Activated naive CD4-positive, alpha-beta T cell treated with Interleukin-2 at 50 U/mL for 16 hours (primary cell): ENCODE measurements around the gene F12.
A peak's percentile ranks its signal among the peaks of the same experiment; 100 is the strongest.
"Not testable (repeated sequence)": the region's sequence is repeated elsewhere in the genome, so short reads cannot be mapped to it uniquely, and the experiment has no call there.

Experiments used
- DNase-seq: peaks from one replicate; pipeline ENCODE4 v3.0.0-alpha.2; 2020

F12 gene

DNA sequence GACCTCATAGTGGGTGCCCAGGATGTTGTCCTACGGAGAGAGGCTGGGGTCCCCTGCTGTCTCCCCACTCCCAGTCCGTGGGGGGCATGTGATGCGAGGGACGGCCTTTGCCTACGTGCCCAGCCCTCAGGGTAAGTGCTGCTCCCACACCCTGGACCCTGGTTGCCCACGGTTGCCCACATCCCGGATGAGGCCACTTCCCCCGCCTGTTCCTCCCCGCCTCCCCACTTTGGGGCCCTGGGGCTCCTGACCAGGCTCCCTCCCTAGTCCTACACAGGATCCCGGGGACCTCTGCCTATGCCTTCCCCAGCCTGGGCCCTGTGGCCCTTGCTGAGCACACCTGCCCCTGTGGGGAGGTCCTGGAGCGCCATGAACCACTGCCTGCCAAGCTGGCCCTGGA, 23.6 kb downstream of the F12 start:
- DNase-seq = no peak

DNA sequence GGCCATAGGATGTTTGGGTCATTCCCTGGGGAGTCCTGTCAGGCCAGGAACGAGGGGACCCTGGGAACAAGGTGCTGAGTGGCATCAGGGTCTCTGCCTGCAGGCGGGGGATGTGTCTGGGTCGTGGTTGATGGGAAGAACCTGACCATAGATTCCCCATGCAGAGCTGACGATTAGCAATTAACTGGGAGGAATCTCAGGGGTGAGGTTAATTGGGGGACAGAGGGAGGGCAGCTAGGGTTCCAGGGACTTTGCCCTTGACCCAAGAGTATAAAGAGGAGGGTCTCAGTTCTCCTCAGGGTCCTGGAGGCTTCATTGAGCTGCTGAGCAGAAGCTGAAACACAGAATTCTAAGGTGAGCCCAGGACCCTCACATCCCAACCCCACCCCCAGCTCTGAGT, 25.2 kb downstream of the F12 start, which contains the start of gene SLC34A1:
Gene SLC34A1, plus strand, starts transcription at position 301 of the 400 bp plus-strand sequence. CDS start 1,308 bp downstream, outside the sequence.
- DNase-seq = no peak

DNA sequence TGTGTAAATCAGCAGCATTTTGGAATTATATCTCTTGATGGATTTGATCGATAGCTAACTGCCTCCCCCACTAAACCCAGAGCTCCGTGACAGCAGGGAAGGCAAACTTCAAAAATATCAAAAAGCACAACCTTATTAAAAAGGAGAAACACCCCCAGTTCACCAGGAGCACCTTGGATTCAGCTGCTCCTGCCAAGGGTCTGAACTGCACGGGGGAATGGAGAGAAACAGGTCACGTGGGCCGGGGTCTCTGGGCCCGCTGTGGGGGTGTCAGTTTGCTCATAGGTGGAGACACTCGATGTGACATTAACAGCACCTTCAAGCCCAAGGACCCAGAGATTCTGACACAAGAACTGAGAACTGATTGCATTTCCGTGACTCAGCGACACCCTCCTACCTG, 26.2 kb downstream of the F12 start:
- no peak for DNase-seq

DNA sequence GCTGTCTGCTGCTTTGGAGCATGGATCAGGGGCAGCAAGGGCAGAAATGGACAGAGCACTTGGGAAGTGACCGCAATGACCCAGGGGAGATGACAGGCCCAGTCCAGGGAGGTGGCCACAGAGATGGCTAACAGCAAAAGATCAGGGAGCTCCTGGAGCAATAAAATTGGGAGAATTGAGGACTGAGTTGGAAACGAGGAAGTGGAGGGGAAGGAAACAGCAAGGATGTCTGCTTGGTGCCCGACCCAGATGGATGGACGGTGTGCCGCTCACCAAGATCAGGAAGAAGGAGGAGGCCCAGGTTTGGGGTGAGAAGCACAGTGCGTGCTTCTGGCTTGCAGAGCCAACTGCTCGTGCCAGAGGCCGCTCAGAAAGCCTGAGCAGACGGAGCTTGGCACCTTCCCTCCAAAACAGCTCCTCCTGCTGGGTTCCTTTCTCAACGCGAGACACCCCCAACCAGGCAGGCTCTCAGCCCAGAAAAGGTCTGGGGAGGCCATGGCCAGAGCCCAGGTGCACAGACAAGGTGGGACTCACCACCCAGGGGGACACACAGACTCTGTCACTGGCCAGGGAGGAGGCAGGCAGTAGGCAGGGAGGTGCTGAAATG, 26.8 kb downstream of the F12 start:
- no peak for DNase-seq

DNA sequence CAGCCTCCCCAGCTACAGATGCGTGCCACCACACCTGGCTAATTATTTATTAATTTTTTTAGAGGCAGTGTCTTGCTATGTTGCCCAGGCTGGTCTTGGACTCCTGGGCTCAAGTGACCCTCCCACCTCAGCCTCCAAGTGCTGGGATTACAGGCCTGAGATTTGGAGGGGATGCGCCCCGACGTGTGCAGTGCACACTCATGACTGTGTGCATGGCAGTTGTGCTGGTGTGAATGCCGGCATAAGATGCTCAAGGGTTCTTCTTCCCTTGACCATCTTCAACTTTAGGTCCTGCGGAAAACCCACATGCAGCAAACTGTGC, 28.6 kb downstream of the F12 start:
- DNase-seq = no peak

DNA sequence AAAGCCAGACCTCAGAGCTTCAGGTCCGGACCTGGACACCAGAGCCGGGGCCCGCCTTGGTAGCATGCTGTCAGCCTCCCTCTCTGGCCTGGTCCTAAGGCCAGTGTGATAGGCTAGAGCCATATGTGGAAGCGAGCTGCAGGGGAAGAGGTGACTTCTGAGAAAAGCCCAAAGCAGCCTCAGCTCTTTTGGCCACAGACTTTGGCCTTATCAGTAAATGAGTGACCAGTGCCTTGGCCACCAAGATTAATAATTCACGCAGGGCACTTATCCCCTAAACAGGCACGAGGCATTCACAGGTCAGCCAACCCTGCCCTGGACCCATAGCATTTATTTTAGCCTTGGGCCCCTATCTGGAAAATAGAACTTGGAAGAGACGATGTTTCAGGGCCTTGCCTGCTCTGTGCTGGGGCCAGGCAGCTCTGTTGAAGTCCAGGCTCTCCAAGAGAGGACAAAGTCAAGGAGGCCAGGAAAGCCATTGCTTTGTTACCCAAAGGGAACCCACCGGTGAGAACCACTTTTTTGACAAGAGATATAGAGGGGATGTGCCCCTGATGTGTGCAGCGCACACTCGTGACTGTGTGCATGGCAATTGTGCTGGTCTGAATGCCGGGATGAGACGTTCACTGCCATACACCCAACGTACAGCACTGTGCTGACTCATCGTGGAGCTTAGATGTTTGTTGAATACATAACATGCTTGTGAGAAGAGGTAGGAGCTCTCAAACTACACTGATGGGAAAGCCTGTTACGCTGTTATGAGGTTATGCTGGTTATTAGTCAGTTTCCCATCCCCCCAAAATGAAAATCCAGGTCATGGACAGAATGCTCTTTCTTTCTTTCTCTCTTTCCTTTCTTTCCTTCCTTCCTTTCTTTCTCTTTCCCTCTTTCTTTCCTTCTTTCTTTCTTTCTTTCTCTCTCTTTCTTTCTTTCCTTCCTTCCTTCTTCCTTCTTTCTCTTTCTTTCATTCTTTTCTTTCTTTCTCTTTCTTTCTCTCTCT, 30.2 kb downstream of the F12 start:
- DNase-seq = peak; percentile 50

DNA sequence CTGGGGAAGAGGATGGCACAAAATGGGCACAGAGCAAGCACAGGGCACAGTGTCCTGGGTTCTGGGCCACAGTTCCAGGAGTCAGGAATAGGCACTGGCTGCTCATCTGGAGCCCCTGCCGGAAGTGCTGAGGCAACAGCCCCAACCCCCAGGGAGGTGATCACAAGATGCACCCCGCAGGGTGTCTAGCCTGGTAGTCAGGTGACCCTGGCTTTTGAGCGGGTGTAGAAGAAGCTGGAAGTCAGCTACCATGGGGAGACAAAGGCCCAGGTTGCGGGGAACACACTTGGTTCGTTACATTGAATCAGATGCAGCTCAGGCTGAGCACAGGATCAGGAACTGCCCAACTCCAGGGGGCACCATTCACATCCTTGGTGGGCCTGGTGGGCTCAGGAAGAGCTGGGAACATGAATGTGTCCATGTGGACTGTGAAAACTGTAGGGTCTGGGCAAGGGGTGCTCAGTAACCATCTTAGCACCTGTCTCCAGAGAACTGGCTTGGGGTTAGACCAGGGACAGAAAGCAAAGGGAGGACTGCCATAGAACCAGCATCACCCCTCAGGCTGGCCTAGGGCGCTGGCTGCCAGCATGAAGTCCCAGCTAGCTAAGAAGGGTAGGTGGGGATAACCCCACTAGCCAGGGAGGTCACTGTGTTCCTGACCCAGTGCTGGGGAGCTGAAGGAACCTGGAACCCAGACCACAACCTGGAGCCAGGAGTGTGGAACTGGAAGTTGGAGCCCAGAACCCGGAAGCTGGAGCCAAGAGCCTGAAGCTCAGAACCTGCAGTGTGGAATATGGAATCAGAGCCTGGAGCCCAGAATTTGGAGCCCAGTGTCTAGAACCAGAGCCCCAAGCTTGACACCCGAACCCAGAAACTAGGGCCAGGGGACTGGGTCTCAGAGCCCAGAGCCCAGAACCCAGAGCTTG, 31.2 kb downstream of the F12 start:
- DNase-seq = no peak

DNA sequence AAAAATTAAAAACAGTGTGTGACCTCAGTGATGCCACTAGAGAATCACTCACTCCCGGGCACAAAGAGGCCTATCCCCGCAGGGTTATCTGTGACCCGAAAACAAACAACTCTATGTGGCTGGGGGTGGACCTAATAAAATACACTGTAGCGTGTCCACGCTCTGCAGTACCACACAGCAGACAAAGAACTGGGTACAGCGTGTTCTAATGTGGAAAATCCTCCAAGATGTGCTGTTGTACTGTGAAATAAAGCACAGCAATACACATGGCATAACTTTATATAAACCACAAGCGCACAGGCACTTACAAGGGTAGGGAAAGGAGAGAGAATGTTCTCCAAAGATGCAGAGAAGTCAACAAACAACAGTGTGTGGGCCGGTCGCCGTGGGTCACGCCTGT, 33.3 kb downstream of the F12 start:
- no peak for DNase-seq

DNA sequence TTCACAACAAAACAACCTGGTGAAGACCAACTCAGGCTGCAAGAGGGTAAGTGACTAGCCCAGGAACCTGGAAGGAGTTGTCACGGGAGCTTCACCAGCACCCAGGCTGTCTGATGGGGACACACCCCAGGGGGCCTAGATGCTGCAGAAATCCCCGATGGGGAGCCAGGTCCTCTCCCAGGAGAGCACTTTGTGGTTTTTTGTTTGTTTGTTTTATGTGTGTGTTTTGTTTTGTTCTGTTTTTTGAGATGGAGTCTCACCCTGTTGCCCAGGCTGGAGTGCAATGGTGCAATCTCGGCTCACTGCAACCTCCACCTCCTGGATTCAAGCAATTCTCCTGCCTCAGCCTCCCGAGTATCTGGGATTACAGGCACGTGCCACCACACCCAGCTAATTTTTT, 33.8 kb downstream of the F12 start:
- DNase-seq = not testable (repeated sequence)

DNA sequence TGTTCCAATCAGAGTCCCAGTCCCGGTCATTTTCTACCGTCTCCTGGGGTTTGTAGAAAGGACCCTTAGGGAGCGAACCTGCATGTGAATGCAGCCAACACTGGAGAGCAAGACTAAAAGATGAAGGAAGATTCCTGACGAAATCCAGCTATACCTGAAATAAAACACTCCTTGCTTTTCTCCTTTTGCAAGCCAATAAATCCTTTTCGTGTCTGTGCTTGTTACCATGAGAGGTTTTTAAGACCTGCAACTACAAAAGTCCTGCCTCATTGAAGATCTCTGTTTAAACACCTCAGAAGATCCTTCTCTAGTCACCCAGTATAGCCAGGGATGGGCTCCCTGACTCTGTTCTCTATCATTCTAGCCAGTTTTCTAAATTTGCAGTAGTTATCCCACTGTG, 35.2 kb downstream of the F12 start:
- DNase-seq = no peak

DNA sequence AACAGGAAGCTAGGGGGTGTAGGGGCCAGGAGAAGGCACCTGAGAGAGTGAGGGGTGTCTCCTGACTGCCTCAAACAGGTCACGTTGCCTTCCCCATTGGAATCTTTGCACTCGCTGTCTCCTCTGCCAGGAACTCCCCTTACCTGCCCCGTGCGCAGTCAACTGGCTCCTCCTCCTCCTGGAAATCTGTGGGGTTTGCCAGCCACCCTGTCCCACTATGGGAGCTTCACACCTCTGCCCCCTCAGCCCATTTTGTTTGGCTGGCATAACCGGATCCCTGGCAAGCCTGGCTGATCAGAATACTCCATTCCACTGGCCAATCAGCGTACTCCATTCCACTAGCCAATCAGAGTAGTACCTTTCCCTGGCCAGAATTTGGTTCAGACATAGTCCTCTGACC, 35.6 kb downstream of the F12 start:
- DNase-seq = no peak

DNA sequence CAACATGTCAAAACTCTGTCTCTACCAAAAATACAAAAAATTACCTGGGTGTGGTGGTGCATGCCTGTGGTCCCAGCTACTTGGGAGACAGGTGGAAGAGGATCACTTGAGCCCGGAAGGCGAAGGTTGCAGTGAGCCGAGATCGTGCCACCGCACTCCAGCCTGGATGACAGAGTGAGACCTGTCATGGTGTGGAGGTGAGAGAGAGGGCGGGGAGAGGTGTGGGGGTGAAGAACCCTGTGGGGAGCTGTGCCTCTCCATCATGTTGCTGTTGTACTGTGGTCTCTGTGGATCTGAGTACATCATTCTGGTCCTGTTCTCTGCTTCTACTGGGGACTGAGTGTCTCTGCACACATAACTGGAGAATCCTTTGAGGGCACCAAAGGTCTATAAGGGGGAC, 36.5 kb downstream of the F12 start:
- DNase-seq = peak; percentile 42

DNA sequence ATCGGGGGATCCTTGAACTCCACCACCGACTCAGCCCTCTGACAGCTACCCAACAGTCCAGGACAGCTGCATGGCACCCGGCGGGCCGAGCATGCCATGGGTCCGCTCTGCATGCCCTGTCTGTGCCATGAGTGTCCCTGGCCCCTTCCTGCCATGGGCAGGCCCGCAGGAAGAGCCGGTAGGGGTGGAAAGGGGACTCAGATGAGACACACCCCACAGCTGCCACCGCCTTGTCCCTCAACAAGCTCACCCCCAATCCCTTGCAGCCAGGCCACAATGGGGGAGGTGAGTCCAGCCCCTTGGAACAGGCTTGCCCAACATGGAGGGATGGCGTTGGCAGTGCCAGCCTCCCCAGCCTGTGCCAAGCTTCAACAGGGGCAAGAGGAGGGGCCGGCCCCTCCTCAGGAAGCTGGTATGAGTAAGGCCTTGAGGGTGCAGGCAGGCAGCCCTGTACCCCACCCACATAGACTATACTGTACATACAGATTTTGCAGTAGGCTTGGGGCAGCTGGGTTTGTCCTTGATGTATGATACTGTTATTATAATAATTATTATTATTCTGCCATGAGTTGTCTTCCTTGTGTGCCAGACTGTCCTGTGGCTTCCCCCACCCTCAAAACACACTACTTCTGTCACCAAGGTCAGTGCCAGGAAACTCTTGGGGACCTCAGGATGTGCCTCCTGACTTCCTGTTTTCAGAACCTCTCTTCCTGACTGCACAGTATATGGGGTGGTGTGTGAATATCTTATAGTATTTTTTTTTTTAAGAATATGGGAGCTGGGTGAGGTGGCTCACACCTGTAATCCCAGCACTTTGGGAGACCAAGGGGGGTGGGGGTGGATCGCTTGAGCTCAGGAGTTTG, 37.1 kb downstream of the F12 start:
- peak; percentile 40 for DNase-seq

DNA sequence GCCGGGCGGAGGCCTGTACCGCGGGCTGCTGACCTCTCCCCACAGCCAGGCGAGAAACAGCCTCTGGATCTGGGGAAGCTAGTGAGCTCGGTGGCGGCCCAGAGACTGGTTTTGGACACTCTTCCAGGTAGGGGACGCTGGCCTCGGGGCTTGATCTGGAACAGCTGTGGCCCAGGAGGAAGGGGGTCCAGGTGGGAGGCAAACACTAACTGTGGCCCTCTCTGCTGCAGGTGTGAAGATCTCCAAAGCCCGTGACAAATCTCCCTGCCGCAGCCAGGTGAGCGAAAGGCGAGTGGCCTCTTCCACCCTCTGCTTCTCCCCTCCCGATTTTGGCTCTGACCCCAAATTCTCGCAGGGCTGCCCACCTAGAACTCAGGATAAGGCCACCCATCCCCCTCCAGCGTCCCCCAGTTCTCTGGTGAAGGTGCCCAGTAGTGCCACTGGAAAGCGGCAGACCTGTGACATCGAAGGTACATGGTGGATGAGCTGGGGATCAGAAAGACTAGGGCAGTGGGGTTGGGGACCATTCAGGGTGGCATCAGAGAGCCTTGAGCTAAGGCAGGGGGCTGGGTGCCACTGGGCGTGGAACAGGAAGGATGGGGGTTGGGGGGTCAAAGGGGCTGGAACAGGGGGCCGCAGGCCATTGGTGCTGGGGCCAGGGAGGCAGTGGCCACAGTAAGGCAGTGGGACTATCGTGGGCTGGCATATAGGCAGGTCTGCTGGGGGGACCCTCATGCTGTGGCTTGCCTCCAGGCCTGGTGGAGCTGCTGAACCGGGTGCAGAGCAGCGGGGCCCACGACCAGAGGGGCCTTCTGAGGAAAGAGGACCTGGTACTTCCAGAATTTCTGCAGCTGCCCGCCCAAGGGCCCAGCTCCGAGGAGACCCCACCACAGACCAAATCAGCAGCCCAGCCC, 38.0 kb downstream of the F12 start:
- DNase-seq = no peak

DNA sequence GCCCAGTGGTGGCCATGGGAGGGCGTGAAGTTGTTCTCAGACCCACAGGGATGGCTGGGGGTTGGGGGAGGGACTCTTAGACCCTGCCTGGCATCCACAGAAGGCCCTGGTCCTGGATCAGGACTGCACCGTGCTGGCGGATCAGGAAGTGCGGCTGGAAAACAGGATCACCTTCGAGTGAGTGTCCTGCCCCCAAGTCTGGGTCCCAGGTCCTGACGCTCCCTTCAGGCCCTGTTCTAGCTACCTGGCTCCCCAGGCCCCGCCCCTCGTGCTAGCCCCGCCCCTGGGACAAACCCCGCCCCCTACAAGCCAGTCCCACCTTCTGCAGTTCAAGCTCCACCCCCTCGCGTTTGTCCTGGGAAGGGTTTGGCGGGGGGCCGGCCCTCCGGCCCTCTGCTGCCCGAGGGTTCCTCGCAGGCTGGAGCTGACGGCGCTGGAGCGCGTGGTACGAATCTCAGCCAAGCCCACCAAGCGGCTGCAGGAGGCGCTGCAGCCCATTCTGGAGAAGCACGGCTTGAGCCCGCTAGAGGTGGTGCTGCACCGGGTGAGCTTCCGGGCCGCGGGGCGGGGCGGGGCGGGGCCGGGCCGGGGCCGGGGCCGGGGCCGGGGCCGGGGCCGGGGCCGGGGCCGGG, 38.8 kb downstream of the F12 start:
- peak; percentile 56 for DNase-seq

DNA sequence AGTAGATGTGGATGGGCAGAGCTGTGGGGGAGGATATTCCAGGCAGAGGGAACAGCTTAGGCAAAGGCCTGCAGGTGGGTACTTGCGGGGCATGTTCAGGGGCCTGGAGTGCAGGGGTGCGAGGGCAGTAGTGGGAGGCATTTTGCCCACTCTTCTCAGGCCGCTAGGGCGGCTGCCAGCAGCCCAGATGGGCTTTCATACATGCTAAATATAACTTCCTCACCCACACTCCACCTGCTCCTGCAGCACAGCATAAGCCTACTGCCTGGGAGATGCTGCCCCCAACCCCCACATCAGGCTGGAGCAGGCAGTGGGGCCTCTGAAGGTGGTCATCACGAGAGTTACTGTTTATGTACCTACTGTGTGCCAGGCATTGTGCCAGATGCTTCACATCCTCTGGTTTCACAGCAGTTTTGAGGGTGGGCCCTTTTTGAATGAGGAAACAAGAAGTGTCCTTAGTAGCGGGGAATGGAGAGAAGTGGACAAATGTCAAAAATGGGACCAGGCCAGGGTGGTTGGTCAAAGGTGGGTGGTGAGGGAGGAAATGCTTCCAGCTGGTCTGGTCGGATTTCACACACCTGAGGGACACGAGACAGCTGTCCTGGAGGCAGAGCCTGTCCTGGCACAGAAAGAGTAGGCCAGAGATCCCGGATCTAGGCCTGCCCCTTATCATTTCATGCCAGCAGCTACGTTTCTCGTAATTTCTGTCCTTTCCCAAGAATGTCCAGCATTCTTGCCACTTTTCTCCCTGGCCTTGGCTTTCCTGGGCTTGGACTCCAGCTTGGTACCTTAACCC, 39.5 kb downstream of the F12 start:
- no peak for DNase-seq

DNA sequence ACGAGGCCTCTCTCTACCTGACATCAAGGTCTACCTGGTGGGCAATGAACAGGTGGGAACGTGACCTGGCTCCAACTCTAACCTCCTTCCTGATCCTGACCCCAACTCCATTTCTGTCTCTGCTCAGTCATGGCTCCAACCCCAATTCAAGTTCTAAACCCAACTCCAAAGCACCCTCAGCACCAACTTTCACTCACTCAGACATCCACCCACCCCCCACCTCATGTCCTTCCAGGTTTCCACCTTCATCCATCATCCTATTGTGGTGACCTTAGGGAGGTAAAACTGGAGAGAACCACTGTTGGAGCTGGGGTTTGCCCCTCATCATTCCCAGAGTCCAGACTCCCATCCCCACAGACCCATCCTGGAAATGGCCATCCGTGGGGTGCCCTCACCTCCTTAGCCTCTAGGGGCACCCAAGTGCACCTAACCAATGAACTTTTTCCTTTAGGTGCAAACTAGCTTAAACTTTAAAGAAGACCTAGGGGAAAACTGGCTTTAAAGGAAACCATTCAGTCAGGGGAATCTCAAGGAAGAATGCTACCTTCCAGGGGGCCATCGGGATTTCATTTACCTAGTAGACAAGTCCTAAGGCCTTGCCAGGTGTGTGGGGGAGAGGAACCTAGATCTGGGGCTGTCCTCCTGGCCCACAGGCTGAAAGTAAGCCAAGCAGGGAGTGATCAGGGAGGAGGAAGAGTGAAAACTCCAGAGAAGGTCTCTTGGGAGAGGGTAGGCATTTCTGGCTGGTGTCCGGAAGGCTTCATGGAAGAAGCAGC, 40.3 kb downstream of the F12 start:
- DNase-seq = peak; percentile 43

DNA sequence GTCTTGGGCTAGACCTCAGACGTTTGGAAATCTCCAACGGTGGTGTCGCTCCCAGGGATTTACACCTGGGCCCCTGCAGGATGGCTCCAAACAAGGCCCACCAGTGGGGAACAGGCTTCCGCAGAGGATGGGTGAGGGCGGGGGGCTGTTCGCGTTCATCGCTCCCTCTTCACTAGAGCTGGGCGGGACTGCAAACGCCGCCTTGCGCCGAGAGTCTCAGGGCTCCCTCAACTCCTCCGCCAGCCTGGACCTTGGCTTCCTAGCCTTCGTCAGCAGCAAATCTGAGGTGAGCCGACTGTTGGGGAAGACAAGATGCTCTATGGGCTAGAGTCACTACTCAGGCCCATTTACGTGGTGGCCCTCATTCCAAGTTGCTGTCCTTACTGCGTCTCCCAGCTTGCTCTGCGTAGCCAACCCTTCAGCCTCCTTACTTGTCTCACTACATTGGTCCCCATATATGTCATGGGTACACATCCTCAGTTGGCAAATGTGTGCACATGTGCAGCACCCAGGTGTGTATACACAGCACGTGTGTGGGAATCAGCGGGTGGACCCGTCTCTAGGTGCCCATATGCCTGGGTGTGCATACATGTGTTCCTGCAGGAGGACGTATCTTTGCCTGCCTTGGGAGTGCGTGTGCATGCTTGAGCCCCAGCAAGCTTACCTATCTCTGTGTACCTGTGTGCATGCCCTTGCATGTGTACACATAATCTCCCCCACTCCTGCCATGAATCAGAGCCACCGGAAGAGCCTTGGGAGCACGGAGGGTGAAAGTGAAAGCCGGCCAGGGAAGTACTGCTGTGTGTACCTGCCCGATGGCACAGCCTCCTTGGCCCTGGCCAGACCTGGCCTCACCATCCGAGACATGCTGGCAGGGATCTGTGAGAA, 41.1 kb downstream of the F12 start:
- no peak for DNase-seq
